Stimulated activated CD8-positive, alpha-beta memory T cell treated with anti-CD3 and anti-CD28 coated beads, Interleukin-7, amount 100 ng/mL, for 48 hours (primary cell): Measurements from ENCODE around the gene DUSP12.
"Not testable (repeated sequence)": the region's sequence is repeated elsewhere in the genome, so short reads cannot be mapped to it uniquely, and the experiment has no call there.

Experiments
- DNase-seq, 2 donors: peaks; one replicate each; pipeline ENCODE4 v3.0.0-alpha.2; 2020; ENCODE audit warnings: low read depth in 1 of 2; ENCODE audit errors: extremely low read depth in 1 of 2

Gene DUSP12

DNA sequence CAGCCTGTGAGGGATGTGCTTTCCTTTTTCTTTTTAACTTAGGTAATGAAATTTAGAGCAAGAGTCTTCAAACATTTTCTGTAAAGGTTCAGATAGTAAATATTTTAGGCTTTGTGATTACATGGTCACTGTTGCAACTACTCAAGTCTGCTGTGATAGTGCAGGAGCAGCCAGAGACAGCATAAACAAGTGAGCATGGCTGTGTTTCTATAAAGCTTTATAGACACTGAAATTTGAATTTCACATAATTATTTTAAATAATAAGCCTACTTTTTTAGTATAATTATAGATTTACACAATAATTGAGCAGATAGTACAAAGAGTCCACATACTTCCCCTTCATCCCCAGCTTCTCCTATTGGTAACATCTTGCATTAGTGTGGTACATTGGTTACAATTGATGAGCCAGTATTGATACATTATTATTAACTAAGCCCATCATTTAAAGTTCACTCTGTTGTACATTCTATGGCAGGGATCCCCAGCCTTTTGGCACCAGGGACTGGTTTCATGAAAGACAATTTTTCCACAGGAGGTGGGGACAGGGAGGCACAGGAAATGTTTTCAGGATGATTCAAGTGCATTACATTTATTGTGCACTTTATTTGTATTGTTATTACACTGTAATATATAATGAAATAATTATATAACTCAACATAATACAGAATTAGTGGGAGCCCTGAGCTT lies 19.5 kb downstream of the DUSP12 start:
- no peak for DNase-seq

GRCh38 chr1:161769673-161770045 lies 20.1 kb downstream of the DUSP12 start:
- not testable (repeated sequence) for DNase-seq

DNA sequence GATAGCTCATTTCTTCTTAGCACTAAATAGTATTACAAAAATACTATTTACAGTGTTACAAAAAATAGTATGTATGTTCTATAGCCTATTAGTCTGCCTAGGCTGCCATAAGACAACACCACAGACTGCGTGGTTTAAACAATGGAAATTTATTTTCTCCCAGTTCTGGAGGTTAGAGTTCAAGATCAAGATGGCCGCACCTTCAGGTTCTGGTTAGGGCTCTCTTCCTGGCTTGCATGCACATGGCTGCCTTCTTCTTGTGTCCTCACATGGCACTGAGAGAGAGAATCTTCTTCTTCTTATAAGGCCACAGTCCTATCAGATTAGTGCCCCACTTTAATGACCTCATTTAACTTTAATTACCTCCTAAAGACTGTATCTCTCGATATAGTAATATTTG lies 20.7 kb downstream of the DUSP12 start:
- no peak for DNase-seq

- no peak for DNase-seq
These were observed 21.6 kb downstream of the DUSP12 start for GRCh38 chr1:161771161-161771560.

DNA sequence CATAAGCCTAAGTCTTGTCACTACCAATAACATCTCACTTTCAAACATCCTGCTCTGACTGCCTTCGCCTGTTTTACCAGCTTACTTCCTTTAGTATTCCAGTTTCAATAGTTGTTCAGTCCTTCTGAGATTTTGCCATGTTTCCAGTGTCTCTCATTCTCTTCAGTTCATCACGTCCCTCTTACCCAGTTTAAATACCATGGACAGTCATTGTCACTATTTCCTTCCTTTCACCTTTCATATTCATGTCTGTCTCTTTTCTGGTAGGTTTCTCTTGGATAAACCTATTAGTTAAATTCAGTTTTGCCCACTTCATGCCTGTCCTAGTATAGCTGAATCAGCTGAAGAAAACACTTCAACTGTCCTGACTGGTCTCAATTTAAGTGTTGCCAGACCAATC lies 22.4 kb downstream of the DUSP12 start:
- DNase-seq, result no peak

DNA sequence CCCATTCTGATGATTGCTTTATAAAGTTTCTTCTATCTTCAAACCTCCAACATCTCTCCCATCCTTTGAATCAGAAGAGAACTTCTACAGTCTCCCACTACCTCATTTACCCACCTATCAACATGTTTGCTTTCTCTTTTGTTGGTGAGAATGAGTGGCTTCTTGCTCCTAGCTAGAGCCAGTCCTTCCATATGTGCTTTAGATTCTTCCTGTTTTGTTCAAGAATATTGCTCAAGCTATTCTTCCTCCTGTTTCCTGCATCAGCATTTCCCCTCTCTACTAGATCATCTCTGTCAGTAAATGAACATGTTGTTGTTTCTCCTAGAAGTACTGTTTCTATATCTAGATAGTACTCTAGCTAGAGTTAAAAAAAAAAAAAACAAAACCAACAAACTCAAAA lies 22.8 kb downstream of the DUSP12 start:
- DNase-seq, result no peak

- DNase-seq, result no peak
These were observed 24.2 kb downstream of the DUSP12 start for GRCh38 chr1:161773791-161774190.

GRCh38 chr1:161777261-161777660 lies 27.7 kb downstream of the DUSP12 start:
- DNase-seq, result no peak

DNA sequence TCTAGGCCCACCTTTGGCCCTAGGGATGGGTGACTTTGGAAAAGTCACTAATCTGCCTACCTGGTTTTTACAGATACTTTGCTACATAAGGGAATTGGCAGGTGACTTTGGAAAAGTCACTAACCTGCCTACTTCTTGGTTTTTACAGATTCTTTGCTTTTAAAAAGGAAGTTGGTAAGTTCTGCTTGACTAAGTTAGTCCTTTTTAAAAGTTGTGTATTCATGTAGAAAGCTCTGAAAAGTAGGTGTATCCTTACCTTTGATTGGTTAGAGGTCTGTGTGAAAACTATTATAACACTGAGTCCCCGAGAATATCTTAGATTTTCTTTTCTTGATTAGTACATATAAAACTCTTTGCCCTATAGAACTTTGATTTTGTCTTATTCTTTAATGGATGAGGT lies 28.9 kb downstream of the DUSP12 start:
- no peak for DNase-seq

GRCh38 chr1:161779393-161779792 lies 29.8 kb downstream of the DUSP12 start:
- DNase-seq, result no peak

DNA sequence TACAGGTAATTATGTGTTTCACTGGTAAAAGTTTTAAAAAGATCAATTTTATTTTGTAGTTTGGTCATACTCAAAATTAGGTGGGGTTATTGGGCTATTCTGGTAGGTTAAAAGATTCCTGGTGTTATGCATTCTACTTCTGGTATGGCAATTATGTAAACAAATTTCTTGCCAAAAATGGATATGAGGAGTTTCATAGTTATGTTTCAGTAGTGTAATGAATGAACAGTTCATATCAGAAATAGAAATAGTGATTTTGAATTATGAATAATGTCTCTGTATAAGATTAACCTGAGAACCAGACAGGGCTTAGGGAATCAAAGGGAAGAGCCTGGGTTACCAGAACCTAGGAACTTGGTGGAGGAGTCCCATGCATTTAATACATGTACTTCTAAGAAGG lies 32.4 kb downstream of the DUSP12 start:
- no peak for DNase-seq

DNA sequence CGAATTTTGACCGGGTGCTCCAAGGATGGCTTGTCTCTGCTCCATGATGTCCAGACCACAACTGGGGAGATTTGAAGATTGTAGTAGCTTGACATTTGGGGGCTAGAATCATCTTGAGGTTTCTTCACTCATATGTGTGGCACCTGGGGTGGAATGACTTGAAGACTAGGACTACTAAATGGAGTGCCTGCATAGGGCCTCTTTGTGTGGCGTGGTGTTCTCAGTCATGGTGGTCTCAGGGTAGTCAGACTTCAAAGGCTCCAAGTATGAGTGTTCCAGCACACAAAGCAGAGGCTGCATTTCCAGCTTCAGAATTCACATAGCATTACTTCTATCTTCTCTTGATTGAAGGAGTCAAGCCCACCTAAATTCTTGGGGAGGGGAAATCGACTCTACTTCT lies 33.3 kb downstream of the DUSP12 start:
- no peak for DNase-seq

GRCh38 chr1:161784968-161785367 lies 35.4 kb downstream of the DUSP12 start:
- DNase-seq, result no peak

DNA sequence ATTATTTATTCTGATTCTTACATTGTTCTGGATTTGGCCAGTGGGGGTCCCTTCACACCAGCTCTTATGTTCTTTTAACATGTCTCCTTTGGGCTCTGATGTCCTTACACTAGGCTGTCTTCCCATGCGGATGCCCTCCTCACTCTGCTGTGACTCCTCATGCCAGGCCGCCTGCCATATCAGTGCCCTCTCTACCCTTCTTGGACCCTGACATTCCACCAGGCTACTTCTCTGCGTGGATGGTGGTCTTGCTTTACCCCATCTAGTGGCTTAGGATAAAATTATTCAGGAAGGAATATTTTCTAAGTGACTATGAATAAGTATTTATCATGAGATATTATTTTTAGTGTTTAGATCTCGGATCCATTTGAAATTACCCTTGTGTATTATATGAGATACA lies 37.8 kb downstream of the DUSP12 start:
- DNase-seq, result no peak

DNA sequence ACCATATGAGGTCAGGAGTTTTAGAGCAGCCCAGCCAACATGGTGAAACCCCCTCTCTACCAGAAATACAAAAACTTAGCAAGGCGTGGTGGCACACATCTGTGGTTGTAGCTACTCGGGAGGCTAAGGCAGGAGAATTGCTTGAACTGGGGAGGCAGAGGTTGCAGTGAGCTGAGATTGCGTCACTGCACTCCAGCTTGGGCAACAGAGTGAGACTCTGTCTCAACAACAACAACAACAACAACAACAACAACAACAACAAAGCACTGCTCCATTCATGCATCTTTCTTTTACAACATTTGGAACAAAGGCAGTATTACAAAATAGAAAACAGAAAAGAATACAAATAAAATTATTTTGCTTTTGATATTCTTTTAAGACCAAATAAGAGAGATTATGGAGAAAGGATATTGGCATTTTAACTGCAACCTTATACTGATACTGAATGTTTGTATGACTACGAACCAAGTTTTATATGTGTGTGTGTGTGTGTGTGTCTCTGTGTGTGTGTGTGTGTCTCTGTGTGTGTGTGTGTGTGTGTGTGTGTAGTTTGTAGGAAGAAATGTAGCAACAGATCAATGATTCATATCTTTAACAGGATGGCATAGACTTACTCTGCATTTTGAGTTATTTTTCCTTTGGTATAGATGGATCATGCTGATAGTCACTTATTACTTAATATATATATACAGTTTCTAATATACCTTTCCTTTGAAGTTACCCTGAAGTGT lies 41.2 kb downstream of the DUSP12 start:
- no peak for DNase-seq

GRCh38 chr1:161791904-161792655 lies 42.5 kb downstream of the DUSP12 start:
- no peak for DNase-seq

- no peak for DNase-seq
These were observed 43.2 kb downstream of the DUSP12 start for GRCh38 chr1:161792740-161793139.

- DNase-seq, result no peak
These were observed 50.2 kb downstream of the DUSP12 start for GRCh38 chr1:161799792-161800191.

- DNase-seq, result no peak
These were observed 52.4 kb downstream of the DUSP12 start for GRCh38 chr1:161801955-161802354.

DNA sequence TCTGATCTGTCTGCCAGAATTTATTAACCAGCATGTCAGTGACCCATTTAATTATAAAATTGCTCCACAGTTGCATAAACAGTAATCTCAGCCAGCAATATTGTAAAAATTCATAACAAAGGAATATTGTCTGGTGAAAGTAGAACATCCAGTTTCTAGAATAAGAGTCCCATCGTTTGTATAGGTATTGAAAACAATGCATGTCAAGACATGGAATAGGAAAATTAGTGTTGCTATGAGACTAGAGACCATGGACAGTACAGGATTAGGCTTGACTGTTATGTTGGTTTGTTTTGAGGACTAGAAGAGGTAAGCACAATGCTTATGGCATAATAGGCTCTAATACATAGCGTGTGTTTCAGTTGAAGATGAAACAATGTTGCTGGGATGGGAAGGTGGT lies 53.6 kb downstream of the DUSP12 start:
- no peak for DNase-seq

GRCh38 chr1:161805399-161806197 lies 56.0 kb downstream of the DUSP12 start:
- no peak for DNase-seq
